B cell (primary cell): ENCODE results near the gene MROH8. TPM values are rescaled to one million over a fixed set of nuclear protein-coding genes. Genes with fewer than 3 reads are reported as not detected.
A peak's percentile ranks its signal among the peaks of the same experiment; 100 is the strongest.

Source experiments
- ATAC-seq: fragments of 200-7000 bp; cut with Tn5 transposase; one replicate; pipeline ENCODE4 v1.10.0; 2021; ENCODE audit warnings: low read depth, mild to moderate bottlenecking, moderate number of reproducible peaks, moderate library complexity
- CTCF ChIA-PET: fragments of 350-600 bp; sonication (Branson Sonifier 250); formaldehyde crosslinking; loops from one replicate; lab custom pipeline; 2021; ENCODE audit warnings: antibody characterized with exemption, inconsistent platforms; lab: Charles Lee
- POLR2A ChIA-PET: fragments of 350-600 bp; sonication (Branson Sonifier 250); formaldehyde crosslinking; loops from one replicate; lab custom pipeline; 2021; ENCODE audit warnings: antibody characterized with exemption; lab: Charles Lee
- DNase-seq: peaks from one replicate; pipeline ENCODE4 v3.0.0; 2013
- H2AFZ ChIP-seq: 2 replicates; pipeline ENCODE4 v1.6.1; 2012; ENCODE audit warnings: mild to moderate bottlenecking, low read depth, low read length; ENCODE audit not compliant: insufficient read depth, poor library complexity, severe bottlenecking
- H3K27ac ChIP-seq, 2 donors: 1 replicate in 1 of 2; 2 replicates in 1 of 2; pipeline ENCODE4 v1.5.1; 2012 to 2013; ENCODE audit warnings: low read length in 2 of 2, mild to moderate bottlenecking in 2 of 2, moderate library complexity in 1 of 2
- H3K27me3 ChIP-seq, 4 experiments: fragments of 200-600 bp in 1 of 4; sonication (generic) in 1 of 4; replicated peaks in 1 of 4; 1 replicate in 2 of 4; 2 replicates in 2 of 4; pipeline versions ENCODE4 v1.6.1 to v1.7.0; 2013 to 2016; ENCODE audit warnings: low read length in 3 of 4, mild to moderate bottlenecking in 2 of 4, mixed read lengths in 1 of 4, moderate library complexity in 1 of 4; ENCODE audit not compliant: insufficient read depth in 4 of 4, control insufficient read depth in 3 of 4; ENCODE audit errors: control extremely low read depth in 1 of 4
- H3K36me3 ChIP-seq, 2 experiments: replicated peaks in 1 of 2; 1 replicate in 1 of 2; 2 replicates in 1 of 2; pipeline versions ENCODE4 v1.6.1 to v1.7.1; 2013; ENCODE audit warnings: low read length in 1 of 2; ENCODE audit not compliant: insufficient read depth in 2 of 2, control insufficient read depth in 1 of 2; ENCODE audit errors: control extremely low read depth in 1 of 2, extremely low read depth in 1 of 2
- H3K4me1 ChIP-seq, 2 donors: fragments of 200-600 bp in 1 of 2; sonication (generic) in 1 of 2; 1 replicate in 1 of 2; 2 replicates in 1 of 2; pipeline versions ENCODE4 v1.5.1 to v1.6.1; 2013 to 2017; ENCODE audit warnings: low read length in 2 of 2; ENCODE audit not compliant: control insufficient read depth in 2 of 2, insufficient read depth in 2 of 2
- H3K4me2 ChIP-seq: replicated peaks from 2 replicates; pipeline ENCODE3; 2012; ENCODE audit warnings: mild to moderate bottlenecking, low read depth, low read length; ENCODE audit not compliant: poor library complexity, severe bottlenecking
- H3K4me3 ChIP-seq, 5 experiments: fragments of 200-600 bp in 1 of 5; sonication (generic) in 1 of 5; 1 replicate in 3 of 5; 2 replicates in 2 of 5; pipeline versions ENCODE4 v1.5.1 to v1.7.0; 2011 to 2016; ENCODE audit warnings: low read length in 4 of 5, mild to moderate bottlenecking in 4 of 5, low read depth in 2 of 5, control low read depth in 1 of 5, moderate library complexity in 1 of 5; ENCODE audit not compliant: insufficient read depth in 1 of 5; ENCODE audit errors: control extremely low read depth in 1 of 5, extremely low read depth in 1 of 5
- H3K79me2 ChIP-seq: fragments of 200-600 bp; sonication (generic); one replicate; pipeline ENCODE4 v1.6.0; 2016; ENCODE audit warnings: low read length; ENCODE audit not compliant: control insufficient read depth, insufficient read depth
- H3K9ac ChIP-seq: fragments of 200-600 bp; sonication (generic); 2 replicates; pipeline ENCODE4 v1.6.1; 2017; ENCODE audit warnings: mild to moderate bottlenecking, low read length, moderate library complexity
- H3K9me3 ChIP-seq, 3 donors: one replicate each; pipeline versions ENCODE4 v1.6.1 to v1.7.1; 2013; ENCODE audit warnings: low read length in 2 of 3; ENCODE audit not compliant: control insufficient read depth in 2 of 3, insufficient read depth in 1 of 3; ENCODE audit errors: control extremely low read depth in 1 of 3
- H4K20me1 ChIP-seq: 2 replicates; pipeline ENCODE4 v1.6.0; 2012; ENCODE audit warnings: mild to moderate bottlenecking, low read length; ENCODE audit not compliant: insufficient read depth, control insufficient read depth, poor library complexity, severe bottlenecking
- H3K27ac Mint-ChIP-seq: one replicate; pipeline ENCODE4 v1.8.0; 2021; ENCODE audit warnings: mixed read lengths
- H3K27me3 Mint-ChIP-seq: one replicate; pipeline ENCODE4 v1.8.0; 2021; ENCODE audit warnings: mixed read lengths
- H3K4me1 Mint-ChIP-seq: one replicate; pipeline ENCODE4 v1.8.0; 2021; ENCODE audit warnings: mixed read lengths
- H3K4me3 Mint-ChIP-seq: one replicate; pipeline ENCODE4 v1.8.0; 2021; ENCODE audit warnings: mixed read lengths
- H3K9me3 Mint-ChIP-seq: one replicate; pipeline ENCODE4 v1.8.0; 2022; ENCODE audit warnings: mixed read lengths; ENCODE audit not compliant: insufficient read depth
- CTCF ChIP-seq: fragments of 200-600 bp; IDR thresholded peaks from one replicate; pipeline ENCODE4 v1.8.0; 2022; ENCODE audit warnings: antibody characterized with exemption, mild to moderate bottlenecking
- EZH2 ChIP-seq: IDR thresholded peaks from 2 replicates; pipeline ENCODE4 v1.6.1; 2012; ENCODE audit warnings: borderline replicate concordance, low read depth, mild to moderate bottlenecking, moderate library complexity, low read length; ENCODE audit not compliant: insufficient read depth, poor library complexity, severe bottlenecking
- WGBS: methylation state at CpG from one replicate; pipeline ENCODE4 v1.1.5; 2013; ENCODE audit warnings: missing lambda C conversion rate; ENCODE audit not compliant: insufficient coverage; 5-methylcytosine and 5-hydroxymethylcytosine counted together
- intact Hi-C: fragments of 100-400 bp; cut with micrococcal nuclease; formaldehyde crosslinking; loops from one replicate; pipeline ENCODE4 v1.10.0; 2022
- polyA plus RNA-seq: library from polyadenylated mRNA; depleted of rRNA; stranded (reverse); fragments of >200 nt; gene quantifications from 2 replicates; pipeline ENCODE4 v1.2.3, GENCODE V29; 2012
- total RNA-seq, 2 donors: library from RNA; stranded (reverse); fragments of 120-200 nt in 1 of 2; gene quantifications; 1 replicate in 1 of 2; 2 replicates in 1 of 2; pipeline versions ENCODE4 v1.2.3 to v1.2.4, GENCODE V29; 2013 to 2022

MROH8 gene
- total and polyA plus RNA-seq, 2 donors (not counting 1 experiment from before 2014, with no cell fraction given): 3.8 to 4.6 TPM

GRCh38 chr20:37202267-37202943 is 23.1 kb upstream of the MROH8 start:
- 100% methylated on average over 1 of the region's 6 CpGs for WGBS
- Mint-ChIP-seq H3K9me3 (no peaks in the 10 kb centered on the region), H3K27ac (no peak overlapping the region), H3K4me3 (no peak overlapping the region), H3K4me1 (no peaks in the 10 kb centered on the region), H3K27me3 (no peaks in the 10 kb centered on the region)
- Histone ChIP-seq H3K4me1 (no peaks in the 10 kb centered on the region), H3K27ac (no peak overlapping the region), H3K9me3 (no peaks in the 10 kb centered on the region), H3K4me2 (no peak overlapping the region), H3K79me2 (peaks cover 46% of the 10 kb centered on the region), H2AFZ (no peak overlapping the region), H3K9ac (no peak overlapping the region), H3K36me3 (peaks cover 10 to 77% of the 10 kb centered on the region in 2 experiments), H4K20me1 (peaks cover 28% of the 10 kb centered on the region), H3K4me3 (no peak overlapping the region), H3K27me3 (no peaks in the 10 kb centered on the region)
- peak; percentile 85 for TF ChIP-seq CTCF
- TF ChIP-seq EZH2: no peak
- ATAC-seq (peak; percentile 58), DNase-seq (peak; percentile 56)
- POLR2A ChIA-PET: no interaction called here
- CTCF ChIA-PET: interaction anchor here (0.6 to 17.7 kb wide), 14 partner anchors 11 to 790 kb away, joined by 3 to 307 read pairs (median 4); partner anchors contain the start of gene BLCAP
- intact Hi-C loops: loop anchor here (1.0 to 2.0 kb wide), 2 partner anchors 182 to 332 kb away; no protein-coding TSS in a partner anchor

- H3K4me2 ChIP-seq: no peak overlapping the region
- H3K27ac ChIP-seq: no peak overlapping the region
- DNase-seq (no peak), ATAC-seq (no peak)
- POLR2A ChIA-PET: no interaction called here
- peaks cover 32% of the 10 kb centered on the region for H4K20me1 ChIP-seq
- no peaks in the 10 kb centered on the region for H3K9me3 ChIP-seq
- no peak overlapping the region for H3K4me3 ChIP-seq
- H3K36me3 ChIP-seq: peaks cover 10 to 71% of the 10 kb centered on the region in 2 experiments
- Mint-ChIP-seq H3K4me3 (no peak overlapping the region), H3K27me3 (no peaks in the 10 kb centered on the region), H3K4me1 (peaks cover 2% of the 10 kb centered on the region), H3K9me3 (no peaks in the 10 kb centered on the region), H3K27ac (no peak overlapping the region)
- intact Hi-C loops: loop anchor here (1.0 to 2.0 kb wide), 2 partner anchors 183 to 333 kb away; no protein-coding TSS in a partner anchor
- no CpG with 5 or more reads among the region's 2 CpGs for WGBS
- no peak for TF ChIP-seq CTCF
- H3K4me1 ChIP-seq: no peaks in the 10 kb centered on the region
- H3K9ac ChIP-seq: no peak overlapping the region
- peaks cover 50% of the 10 kb centered on the region for H3K79me2 ChIP-seq
- no peaks in the 10 kb centered on the region for H3K27me3 ChIP-seq
- no peak overlapping the region for H2AFZ ChIP-seq
- CTCF ChIA-PET: interaction anchor here (0.8 to 17.7 kb wide), 6 partner anchors 11 to 336 kb away, joined by 3 to 307 read pairs (median 5); partner anchors contain the start of gene BLCAP
Observed at GRCh38 chr20:37201827-37202162, 22.4 kb upstream of the MROH8 start.
